NCI-H82 treated with DMSO at 0.1 percent for 48 hours (cell line): ENCODE measurements around the gene CELA2A.

Source experiments
- DNase-seq: peaks from one replicate; lab custom pipeline; 2025; ENCODE audit not compliant: unreplicated experiment; lab: John Stamatoyannopoulos, UW

The CELA2A gene

GRCh38 chr1:15456313-15456954, at the start of gene CELA2A:
Gene CELA2A (plus strand): TSS chr1:15456732. CDS start chr1:15456754, 22 bp downstream.
- no peak for DNase-seq

GRCh38 chr1:15407580-15407979, 49.0 kb upstream of the CELA2A start:
- no peak for DNase-seq

GRCh38 chr1:15408890-15409387, 47.6 kb upstream of the CELA2A start:
- DNase-seq, result no peak

GRCh38 chr1:15409388-15410222, 46.9 kb upstream of the CELA2A start, which contains the start of gene EFHD2:
Gene EFHD2 (plus strand): TSS chr1:15409888. CDS start chr1:15409972, 84 bp downstream.
- DNase-seq, result peak; percentile 68

GRCh38 chr1:15410223-15410883, 46.2 kb upstream of the CELA2A start:
- DNase-seq, result no peak

GRCh38 chr1:15410884-15411245, 45.7 kb upstream of the CELA2A start:
- no peak for DNase-seq

GRCh38 chr1:15411593-15412137, 44.9 kb upstream of the CELA2A start:
- DNase-seq, result no peak

GRCh38 chr1:15412175-15412800, 44.2 kb upstream of the CELA2A start:
- no peak for DNase-seq

GRCh38 chr1:15412843-15413242, 43.7 kb upstream of the CELA2A start:
- DNase-seq, result no peak

- DNase-seq, result no peak
These were observed 42.7 kb upstream of the CELA2A start for GRCh38 chr1:15413563-15414444.

GRCh38 chr1:15414445-15414983, 42.0 kb upstream of the CELA2A start:
- DNase-seq, result no peak

- peak; percentile 85 for DNase-seq
These were observed 39.2 kb upstream of the CELA2A start for GRCh38 chr1:15417059-15417934.

- DNase-seq, result no peak
These were observed 37.6 kb upstream of the CELA2A start for GRCh38 chr1:15418806-15419515.

GRCh38 chr1:15420853-15421465, 35.6 kb upstream of the CELA2A start:
- no peak for DNase-seq

GRCh38 chr1:15422871-15423270, 33.7 kb upstream of the CELA2A start:
- DNase-seq, result no peak

- no peak for DNase-seq
These were observed 33.0 kb upstream of the CELA2A start for GRCh38 chr1:15423355-15424077.

GRCh38 chr1:15424146-15424667, 32.3 kb upstream of the CELA2A start:
- no peak for DNase-seq
